HG02623 (cell line): ENCODE measurements around the gene PKD1.

Experiments used
- ATAC-seq: cut with Tn5 transposase; IDR thresholded peaks from one replicate; pipeline ENCODE4 v1.9.1; 2021; ENCODE audit warnings: moderate library complexity; ENCODE audit not compliant: unreplicated experiment

The PKD1 gene

GRCh38 chr16:2090777-2091546, 44.7 kb downstream of the PKD1 start:
- ATAC-seq = no peak

- ATAC-seq = no peak
Measured at GRCh38 chr16:2090481-2090776, 45.3 kb downstream of the PKD1 start.

GRCh38 chr16:2089706-2090480, 45.8 kb downstream of the PKD1 start:
- ATAC-seq = no peak

GRCh38 chr16:2088759-2089358, 46.8 kb downstream of the PKD1 start:
- ATAC-seq = no peak

GRCh38 chr16:2087748-2088631, 47.7 kb downstream of the PKD1 start:
- no peak for ATAC-seq

GRCh38 chr16:2086812-2087747, 48.6 kb downstream of the PKD1 start:
- ATAC-seq = no peak

DNA sequence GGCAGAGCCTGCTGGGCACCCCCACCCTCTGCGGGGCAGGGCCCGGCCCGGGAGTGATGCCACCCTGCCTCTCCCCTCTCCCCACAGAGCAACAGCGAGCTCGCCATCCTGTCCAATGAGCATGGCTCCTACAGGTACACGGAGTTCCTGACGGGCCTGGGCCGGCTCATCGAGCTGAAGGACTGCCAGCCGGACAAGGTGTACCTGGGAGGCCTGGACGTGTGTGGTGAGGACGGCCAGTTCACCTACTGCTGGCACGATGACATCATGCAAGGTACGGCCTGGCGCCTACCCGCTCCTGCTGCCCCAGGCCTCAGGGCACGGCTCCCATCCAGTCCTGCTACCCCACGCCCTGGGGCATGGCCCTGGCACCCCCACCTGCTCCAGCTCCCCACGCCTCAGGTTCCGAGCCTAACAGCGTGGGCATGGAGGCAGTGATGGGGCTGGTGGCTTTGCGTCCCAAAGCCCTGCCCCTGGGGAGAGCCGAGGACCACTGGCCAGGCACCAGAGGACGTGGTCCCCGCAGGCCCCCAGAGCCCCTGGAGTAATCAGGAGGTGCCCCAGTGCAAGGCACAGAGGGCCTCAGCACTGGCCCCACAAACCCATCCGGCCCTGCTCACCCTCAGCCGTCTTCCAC, 49.5 kb downstream of the PKD1 start:
- ATAC-seq = no peak

GRCh38 chr16:2085669-2086068, 50.0 kb downstream of the PKD1 start:
- ATAC-seq = no peak

GRCh38 chr16:2084895-2085625, 50.6 kb downstream of the PKD1 start:
- ATAC-seq = no peak

DNA sequence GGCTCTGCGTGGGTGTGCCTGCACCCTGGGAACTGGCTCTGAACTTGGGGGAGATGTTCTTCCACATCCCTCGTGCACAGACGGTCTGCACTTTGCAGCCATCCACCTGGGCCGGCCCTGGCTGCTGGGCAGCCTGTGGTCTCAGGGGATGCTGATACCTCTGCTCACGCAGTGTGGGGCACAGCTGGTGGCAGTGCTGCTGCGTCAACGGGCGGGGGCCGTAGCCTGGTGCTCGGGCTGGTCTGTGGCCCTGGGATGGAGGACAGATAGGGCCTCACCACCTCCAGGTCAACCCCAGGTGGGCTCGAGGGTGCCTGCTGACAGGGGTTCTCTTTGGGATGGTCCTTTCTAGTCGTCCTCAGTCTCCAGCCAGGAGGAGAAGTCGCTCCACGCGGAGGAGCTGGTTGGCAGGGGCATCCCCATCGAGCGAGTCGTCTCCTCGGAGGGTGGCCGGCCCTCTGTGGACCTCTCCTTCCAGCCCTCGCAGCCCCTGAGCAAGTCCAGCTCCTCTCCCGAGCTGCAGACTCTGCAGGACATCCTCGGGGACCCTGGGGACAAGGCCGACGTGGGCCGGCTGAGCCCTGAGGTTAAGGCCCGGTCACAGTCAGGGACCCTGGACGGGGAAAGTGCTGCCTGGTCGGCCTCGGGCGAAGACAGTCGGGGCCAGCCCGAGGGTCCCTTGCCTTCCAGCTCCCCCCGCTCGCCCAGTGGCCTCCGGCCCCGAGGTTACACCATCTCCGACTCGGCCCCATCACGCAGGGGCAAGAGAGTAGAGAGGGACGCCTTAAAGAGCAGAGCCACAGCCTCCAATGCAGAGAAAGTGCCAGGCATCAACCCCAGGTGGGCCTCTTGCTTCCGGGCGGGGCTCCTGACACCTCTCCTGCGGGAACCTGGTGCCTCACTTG, 51.6 kb downstream of the PKD1 start:
- no peak for ATAC-seq

GRCh38 chr16:2083409-2083808, 52.3 kb downstream of the PKD1 start:
- ATAC-seq = no peak

GRCh38 chr16:2082983-2083364, 52.7 kb downstream of the PKD1 start:
- no peak for ATAC-seq

DNA sequence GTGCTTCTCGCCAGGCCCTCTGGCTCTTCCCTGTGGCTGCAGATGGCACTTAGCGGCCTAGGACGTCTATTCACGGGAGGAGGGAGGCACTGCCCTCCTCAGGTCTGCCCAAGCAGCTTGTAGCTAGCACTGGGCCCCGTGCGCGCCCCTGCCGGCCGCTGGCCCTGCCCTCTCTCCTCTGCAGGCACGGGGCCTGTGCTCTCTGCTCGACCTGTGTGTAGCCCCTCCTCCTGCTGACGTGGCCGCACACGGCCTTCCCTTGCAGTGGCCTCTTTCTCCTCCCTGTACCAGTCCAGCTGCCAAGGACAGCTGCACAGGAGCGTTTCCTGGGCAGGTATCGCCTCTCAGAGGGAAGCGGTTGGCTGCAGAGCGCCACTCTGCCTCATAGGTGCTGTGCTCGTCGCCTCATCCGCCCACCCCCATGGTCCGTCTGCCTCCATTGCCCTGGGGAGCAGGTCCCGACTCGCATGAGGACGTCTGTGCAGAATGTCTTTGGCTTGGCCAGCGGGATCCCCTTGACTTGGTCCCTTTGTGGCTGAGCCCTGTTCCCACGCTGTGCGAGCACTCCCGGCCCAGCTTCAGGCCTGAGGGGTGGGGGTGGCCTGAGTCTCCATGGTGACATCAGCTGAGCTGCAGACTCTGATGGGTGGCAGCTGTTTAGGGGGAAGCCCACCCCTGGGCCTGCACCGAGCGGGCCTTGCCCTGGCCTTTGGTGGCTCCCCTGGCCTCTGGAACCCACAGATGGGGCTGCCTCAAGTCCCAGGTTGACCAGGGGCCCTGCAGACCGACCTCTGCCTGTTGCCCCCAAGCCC, 53.3 kb downstream of the PKD1 start:
- ATAC-seq = no peak

- no peak for ATAC-seq
Measured at GRCh38 chr16:2081201-2082084, 54.3 kb downstream of the PKD1 start.

DNA sequence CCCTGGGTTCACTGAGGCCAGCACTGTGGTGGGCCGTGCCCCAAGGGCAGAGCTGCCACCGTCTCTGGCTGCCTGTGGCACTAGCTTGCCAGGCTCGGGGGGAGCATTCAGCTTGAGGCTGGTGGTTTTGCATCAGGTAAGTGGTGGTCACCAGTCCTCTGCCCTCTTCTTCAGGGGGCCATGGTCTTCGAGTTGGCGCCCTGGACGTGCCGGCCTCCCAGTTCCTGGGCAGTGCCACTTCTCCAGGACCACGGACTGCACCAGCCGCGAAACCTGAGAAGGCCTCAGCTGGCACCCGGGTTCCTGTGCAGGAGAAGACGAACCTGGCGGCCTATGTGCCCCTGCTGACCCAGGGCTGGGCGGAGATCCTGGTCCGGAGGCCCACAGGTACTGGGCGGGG, 55.7 kb downstream of the PKD1 start:
- no peak for ATAC-seq

DNA sequence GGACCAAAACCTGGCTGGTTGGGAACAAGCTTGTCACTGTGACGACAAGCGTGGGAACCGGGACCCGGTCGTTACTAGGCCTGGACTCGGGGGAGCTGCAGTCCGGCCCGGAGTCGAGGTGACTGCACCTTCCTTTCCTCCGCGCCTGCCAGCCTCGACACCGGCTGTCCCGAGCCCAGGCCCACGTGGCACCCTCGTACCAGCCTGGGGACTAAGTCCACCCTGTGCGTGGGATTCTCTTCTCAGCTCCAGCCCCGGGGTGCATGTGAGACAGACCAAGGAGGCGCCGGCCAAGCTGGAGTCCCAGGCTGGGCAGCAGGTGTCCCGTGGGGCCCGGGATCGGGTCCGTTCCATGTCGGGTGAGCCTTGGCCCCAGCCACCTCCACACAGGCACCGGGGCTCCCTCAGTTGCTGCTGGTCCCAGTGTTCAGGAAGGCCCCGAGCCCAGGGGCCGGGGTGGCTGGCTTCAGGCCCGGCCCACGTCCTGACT, 56.3 kb downstream of the PKD1 start:
- ATAC-seq = no peak
